Neural cell (in vitro differentiated cells): ENCODE measurements around the gene MRPS27. TPM values are rescaled to one million over a fixed set of nuclear protein-coding genes. Genes with fewer than 3 reads are reported as not detected.

Source experiments
- H2AFZ ChIP-seq: fragments of 200-600, 300-800 bp; sonication (generic), shearing (Covaris generic); 2 replicates; pipeline ENCODE4 v1.6.0; 2014; ENCODE audit warnings: low read depth, mild to moderate bottlenecking, antibody characterized with exemption, low read length, moderate library complexity
- H3F3A ChIP-seq: fragments of 200-600 bp; shearing (Covaris generic); 2 replicates; pipeline ENCODE4 v1.6.1; 2016; ENCODE audit warnings: mild to moderate bottlenecking, moderate library complexity, mixed read lengths, antibody characterized with exemption, low read length; ENCODE audit not compliant: insufficient read depth, poor library complexity, severe bottlenecking
- H3K27ac ChIP-seq: fragments of 200-600, 300-800 bp; sonication (generic), shearing (Covaris generic); 2 replicates; pipeline ENCODE4 v1.5.1; 2014; ENCODE audit warnings: mild to moderate bottlenecking, low read length, moderate library complexity
- H3K27me3 ChIP-seq: fragments of 300-800, 200-600 bp; sonication (generic), shearing (Covaris generic); 2 replicates; pipeline ENCODE4 v1.6.0; 2014; ENCODE audit warnings: mild to moderate bottlenecking, low read depth, low read length, moderate library complexity; ENCODE audit not compliant: insufficient read depth
- H3K36me3 ChIP-seq: fragments of 300-800, 200-600 bp; sonication (generic), shearing (Covaris generic); 2 replicates; pipeline ENCODE4 v1.5.1; 2014; ENCODE audit warnings: mild to moderate bottlenecking, antibody characterized with exemption, low read length, moderate library complexity; ENCODE audit not compliant: insufficient read depth
- H3K4me2 ChIP-seq: fragments of 300-800, 200-600 bp; sonication (generic), shearing (Covaris generic); 2 replicates; pipeline ENCODE4 v1.6.0; 2014; ENCODE audit warnings: mild to moderate bottlenecking, low read length
- H3K4me3 ChIP-seq: fragments of 300-800, 200-600 bp; sonication (generic), shearing (Covaris generic); 2 replicates; pipeline ENCODE4 v1.5.1; 2014; ENCODE audit warnings: mild to moderate bottlenecking, low read length, moderate library complexity
- H3K79me2 ChIP-seq: fragments of 200-600 bp; shearing (Covaris generic); replicated peaks from 2 replicates; pipeline ENCODE4 v1.6.0; 2014; ENCODE audit warnings: mild to moderate bottlenecking, low read length, moderate library complexity; ENCODE audit not compliant: insufficient read depth
- H3K9ac ChIP-seq: fragments of 300-800, 200-600 bp; sonication (generic), shearing (Covaris generic); 2 replicates; pipeline ENCODE4 v1.6.1; 2016; ENCODE audit warnings: mild to moderate bottlenecking, low read length, mixed read lengths
- H3K9me2 ChIP-seq: fragments of 200-600 bp; shearing (Covaris generic); 2 replicates; pipeline ENCODE4 v1.6.1; 2016; ENCODE audit warnings: mild to moderate bottlenecking, low read length, mixed read lengths; ENCODE audit not compliant: insufficient read depth
- H3K9me3 ChIP-seq: fragments of 200-600, 300-800 bp; sonication (generic), shearing (Covaris generic); 2 replicates; pipeline ENCODE4 v1.6.1; 2016; ENCODE audit warnings: mild to moderate bottlenecking, mixed run types, low read length, moderate library complexity, mixed read lengths
- H4K20me1 ChIP-seq: fragments of 200-600 bp; shearing (Covaris generic); 2 replicates; pipeline ENCODE4 v1.6.1; 2016; ENCODE audit warnings: mild to moderate bottlenecking, mixed run types; ENCODE audit not compliant: insufficient read depth
- EP300 ChIP-seq: fragments of 450-650 bp; conservative IDR thresholded peaks from 2 replicates; pipeline ENCODE4 v1.6.1; 2014; ENCODE audit warnings: antibody characterized with exemption, mild to moderate bottlenecking, moderate library complexity; ENCODE audit not compliant: poor library complexity, severe bottlenecking
- EZH2 ChIP-seq: fragments of 200-600, 300-800 bp; shearing (Covaris generic), sonication (generic); IDR thresholded peaks from 2 replicates; pipeline ENCODE4 v1.6.1; 2014; ENCODE audit warnings: antibody characterized with exemption, low read length, borderline replicate concordance, mild to moderate bottlenecking; ENCODE audit not compliant: insufficient read depth, poor library complexity, severe bottlenecking
- MXI1 ChIP-seq: fragments of 450-650 bp; conservative IDR thresholded peaks from 2 replicates; pipeline ENCODE4 v1.6.1; 2014; ENCODE audit warnings: antibody characterized with exemption, mild to moderate bottlenecking; ENCODE audit not compliant: poor library complexity, severe bottlenecking
- POLR2AphosphoS5 ChIP-seq: IDR thresholded peaks from 2 replicates; pipeline ENCODE4 v1.6.1; 2012
- RAD21 ChIP-seq: fragments of 450-650 bp; conservative IDR thresholded peaks from 2 replicates; pipeline ENCODE4 v1.6.1; 2014; ENCODE audit warnings: antibody characterized with exemption, mild to moderate bottlenecking, moderate library complexity
- SMC3 ChIP-seq: fragments of 450-650 bp; conservative IDR thresholded peaks from 2 replicates; pipeline ENCODE4 v1.6.1; 2014; ENCODE audit warnings: antibody characterized with exemption, mild to moderate bottlenecking, moderate library complexity; ENCODE audit not compliant: poor library complexity
- TAF1 ChIP-seq: IDR thresholded peaks from 2 replicates; pipeline ENCODE4 v1.6.1; 2012; ENCODE audit warnings: low read depth
- polyA plus RNA-seq: library from polyadenylated mRNA; depleted of rRNA; stranded (reverse); fragments of >200 nt; gene quantifications from 2 replicates; pipeline ENCODE4 v1.2.3, GENCODE V29; 2014
- TF ChIP-seq, protein P1 (sequence below): fragments of 450-650 bp; IDR thresholded peaks from 2 replicates; pipeline ENCODE4 v1.5.1; 2014; ENCODE audit warnings: antibody characterized with exemption, mild to moderate bottlenecking, moderate library complexity; ENCODE audit not compliant: poor library complexity, severe bottlenecking
- TF ChIP-seq, protein P2 (sequence below): IDR thresholded peaks from 2 replicates; pipeline ENCODE4 v1.6.1; 2012; ENCODE audit warnings: borderline replicate concordance

MRPS27 gene
- polyA plus RNA-seq, 1 donor from 2014 or later = 36.7 TPM

DNA sequence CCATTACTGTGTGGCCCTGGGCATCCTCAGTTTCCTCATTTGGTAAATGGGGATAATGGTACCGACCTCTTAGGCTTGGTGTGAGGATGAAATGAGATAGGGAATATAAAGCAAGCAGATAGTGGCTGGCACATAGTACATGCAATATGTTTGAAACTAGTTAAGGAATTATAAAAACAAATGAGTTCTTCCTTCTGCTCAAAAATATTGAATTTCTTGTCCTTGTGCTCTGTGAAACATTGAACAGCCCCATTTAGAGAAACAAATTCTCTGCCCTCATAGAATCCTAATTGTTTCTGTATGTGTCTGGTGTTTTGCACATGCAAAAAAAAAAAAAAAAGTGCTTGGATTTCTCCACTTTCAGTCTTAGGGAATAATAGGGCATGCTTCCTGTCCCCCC lies 39.8 kb upstream of the MRPS27 start:
- H3K9ac ChIP-seq = no peak overlapping the region
- H3K36me3 ChIP-seq = no peaks in the 10 kb centered on the region
- no peaks in the 10 kb centered on the region for H3K9me2 ChIP-seq
- no peak overlapping the region for H2AFZ ChIP-seq
- no peak overlapping the region for H3K4me2 ChIP-seq
- no peaks in the 10 kb centered on the region for H3F3A ChIP-seq
- no peaks in the 10 kb centered on the region for H4K20me1 ChIP-seq
- no peaks in the 10 kb centered on the region for H3K79me2 ChIP-seq
- no peak overlapping the region for H3K27ac ChIP-seq
- H3K4me3 ChIP-seq = no peak overlapping the region
- no peaks in the 10 kb centered on the region for H3K9me3 ChIP-seq
- H3K27me3 ChIP-seq = no peaks in the 10 kb centered on the region
- TF ChIP-seq TAF1 (no peak), SMC3 (no peak), EP300 (no peak), MXI1 (no peak), POLR2AphosphoS5 (no peak)

DNA sequence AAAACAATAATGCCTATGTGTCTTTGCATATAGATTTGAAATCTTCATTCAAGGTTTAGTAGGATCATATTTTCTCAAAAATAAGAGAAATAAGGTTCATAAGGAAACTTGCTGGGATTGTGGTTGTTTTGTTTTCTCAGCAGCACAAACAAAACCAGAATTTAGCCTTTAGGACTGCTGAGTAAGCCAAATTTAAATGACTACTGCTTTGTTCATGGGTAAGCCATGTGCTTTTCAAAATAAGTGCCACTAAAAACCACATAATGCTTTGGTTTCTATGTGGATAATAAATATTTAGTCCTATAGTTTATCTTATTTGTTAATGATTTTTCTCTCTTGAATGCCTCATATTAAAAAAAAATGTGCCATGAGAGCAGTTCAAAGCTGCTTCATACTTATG lies 38.9 kb upstream of the MRPS27 start:
- Histone ChIP-seq H3K79me2 (no peaks in the 10 kb centered on the region), H3K9ac (no peak overlapping the region), H3K27ac (no peak overlapping the region), H3K27me3 (no peaks in the 10 kb centered on the region), H3F3A (no peaks in the 10 kb centered on the region), H4K20me1 (no peaks in the 10 kb centered on the region), H3K4me3 (no peak overlapping the region), H3K36me3 (no peaks in the 10 kb centered on the region), H3K9me2 (no peaks in the 10 kb centered on the region), H2AFZ (no peak overlapping the region), H3K4me2 (no peak overlapping the region), H3K9me3 (no peaks in the 10 kb centered on the region)
- no peak for TF ChIP-seq TAF1
- TF ChIP-seq SMC3 = no peak
- TF ChIP-seq, protein P1, sequence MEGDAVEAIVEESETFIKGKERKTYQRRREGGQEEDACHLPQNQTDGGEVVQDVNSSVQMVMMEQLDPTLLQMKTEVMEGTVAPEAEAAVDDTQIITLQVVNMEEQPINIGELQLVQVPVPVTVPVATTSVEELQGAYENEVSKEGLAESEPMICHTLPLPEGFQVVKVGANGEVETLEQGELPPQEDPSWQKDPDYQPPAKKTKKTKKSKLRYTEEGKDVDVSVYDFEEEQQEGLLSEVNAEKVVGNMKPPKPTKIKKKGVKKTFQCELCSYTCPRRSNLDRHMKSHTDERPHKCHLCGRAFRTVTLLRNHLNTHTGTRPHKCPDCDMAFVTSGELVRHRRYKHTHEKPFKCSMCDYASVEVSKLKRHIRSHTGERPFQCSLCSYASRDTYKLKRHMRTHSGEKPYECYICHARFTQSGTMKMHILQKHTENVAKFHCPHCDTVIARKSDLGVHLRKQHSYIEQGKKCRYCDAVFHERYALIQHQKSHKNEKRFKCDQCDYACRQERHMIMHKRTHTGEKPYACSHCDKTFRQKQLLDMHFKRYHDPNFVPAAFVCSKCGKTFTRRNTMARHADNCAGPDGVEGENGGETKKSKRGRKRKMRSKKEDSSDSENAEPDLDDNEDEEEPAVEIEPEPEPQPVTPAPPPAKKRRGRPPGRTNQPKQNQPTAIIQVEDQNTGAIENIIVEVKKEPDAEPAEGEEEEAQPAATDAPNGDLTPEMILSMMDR = no peak
- TF ChIP-seq, protein P2, sequence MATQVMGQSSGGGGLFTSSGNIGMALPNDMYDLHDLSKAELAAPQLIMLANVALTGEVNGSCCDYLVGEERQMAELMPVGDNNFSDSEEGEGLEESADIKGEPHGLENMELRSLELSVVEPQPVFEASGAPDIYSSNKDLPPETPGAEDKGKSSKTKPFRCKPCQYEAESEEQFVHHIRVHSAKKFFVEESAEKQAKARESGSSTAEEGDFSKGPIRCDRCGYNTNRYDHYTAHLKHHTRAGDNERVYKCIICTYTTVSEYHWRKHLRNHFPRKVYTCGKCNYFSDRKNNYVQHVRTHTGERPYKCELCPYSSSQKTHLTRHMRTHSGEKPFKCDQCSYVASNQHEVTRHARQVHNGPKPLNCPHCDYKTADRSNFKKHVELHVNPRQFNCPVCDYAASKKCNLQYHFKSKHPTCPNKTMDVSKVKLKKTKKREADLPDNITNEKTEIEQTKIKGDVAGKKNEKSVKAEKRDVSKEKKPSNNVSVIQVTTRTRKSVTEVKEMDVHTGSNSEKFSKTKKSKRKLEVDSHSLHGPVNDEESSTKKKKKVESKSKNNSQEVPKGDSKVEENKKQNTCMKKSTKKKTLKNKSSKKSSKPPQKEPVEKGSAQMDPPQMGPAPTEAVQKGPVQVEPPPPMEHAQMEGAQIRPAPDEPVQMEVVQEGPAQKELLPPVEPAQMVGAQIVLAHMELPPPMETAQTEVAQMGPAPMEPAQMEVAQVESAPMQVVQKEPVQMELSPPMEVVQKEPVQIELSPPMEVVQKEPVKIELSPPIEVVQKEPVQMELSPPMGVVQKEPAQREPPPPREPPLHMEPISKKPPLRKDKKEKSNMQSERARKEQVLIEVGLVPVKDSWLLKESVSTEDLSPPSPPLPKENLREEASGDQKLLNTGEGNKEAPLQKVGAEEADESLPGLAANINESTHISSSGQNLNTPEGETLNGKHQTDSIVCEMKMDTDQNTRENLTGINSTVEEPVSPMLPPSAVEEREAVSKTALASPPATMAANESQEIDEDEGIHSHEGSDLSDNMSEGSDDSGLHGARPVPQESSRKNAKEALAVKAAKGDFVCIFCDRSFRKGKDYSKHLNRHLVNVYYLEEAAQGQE = no peak
- TF ChIP-seq RAD21 = no peak
- TF ChIP-seq EP300 = no peak
- no peak for TF ChIP-seq MXI1
- no peak for TF ChIP-seq POLR2AphosphoS5

DNA sequence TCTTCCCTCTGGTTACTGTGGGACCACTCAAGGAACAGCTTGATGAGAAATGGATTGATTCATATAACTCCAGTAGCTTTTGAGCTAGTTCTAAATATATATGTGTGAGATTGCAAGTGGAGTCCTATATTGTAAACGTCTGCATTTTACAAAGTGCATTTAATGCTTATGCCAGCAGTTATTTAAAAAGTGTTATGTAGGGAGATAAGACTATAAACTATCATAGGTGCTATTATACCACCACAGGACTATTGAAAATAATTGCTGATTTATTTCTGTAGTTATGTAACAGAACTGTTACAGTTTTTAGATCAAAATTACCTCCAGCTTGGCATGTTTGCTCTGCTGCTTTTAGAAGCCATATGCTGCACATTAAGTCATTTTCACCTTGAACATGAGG lies 36.3 kb upstream of the MRPS27 start:
- no peak overlapping the region for H3K4me2 ChIP-seq
- H3K27ac ChIP-seq = no peak overlapping the region

More for the DNA sequence above, 36.3 kb upstream of the MRPS27 start:
- no peaks in the 10 kb centered on the region for H4K20me1 ChIP-seq
- TF ChIP-seq MXI1 (no peak), RAD21 (no peak), TAF1 (no peak), EP300 (no peak), EZH2 (no peak), SMC3 (no peak)
- TF ChIP-seq, protein P2 = no peak
- TF ChIP-seq, protein P1 = no peak
- no peak overlapping the region for H3K9ac ChIP-seq
- no peaks in the 10 kb centered on the region for H3K27me3 ChIP-seq
- H3K79me2 ChIP-seq = no peaks in the 10 kb centered on the region
- no peaks in the 10 kb centered on the region for H3F3A ChIP-seq
- H3K9me3 ChIP-seq = no peaks in the 10 kb centered on the region
- H3K36me3 ChIP-seq = no peaks in the 10 kb centered on the region
- no peak overlapping the region for H2AFZ ChIP-seq
- H3K4me3 ChIP-seq = no peak overlapping the region
- no peaks in the 10 kb centered on the region for H3K9me2 ChIP-seq
